ENCODE results near the gene MYMK. TPM values are rescaled to one million over a fixed set of nuclear protein-coding genes. Genes with fewer than 3 reads are reported as not detected.

The MYMK gene
- total RNA-seq, 1 donor from 2014 or later = 441 TPM

DNA sequence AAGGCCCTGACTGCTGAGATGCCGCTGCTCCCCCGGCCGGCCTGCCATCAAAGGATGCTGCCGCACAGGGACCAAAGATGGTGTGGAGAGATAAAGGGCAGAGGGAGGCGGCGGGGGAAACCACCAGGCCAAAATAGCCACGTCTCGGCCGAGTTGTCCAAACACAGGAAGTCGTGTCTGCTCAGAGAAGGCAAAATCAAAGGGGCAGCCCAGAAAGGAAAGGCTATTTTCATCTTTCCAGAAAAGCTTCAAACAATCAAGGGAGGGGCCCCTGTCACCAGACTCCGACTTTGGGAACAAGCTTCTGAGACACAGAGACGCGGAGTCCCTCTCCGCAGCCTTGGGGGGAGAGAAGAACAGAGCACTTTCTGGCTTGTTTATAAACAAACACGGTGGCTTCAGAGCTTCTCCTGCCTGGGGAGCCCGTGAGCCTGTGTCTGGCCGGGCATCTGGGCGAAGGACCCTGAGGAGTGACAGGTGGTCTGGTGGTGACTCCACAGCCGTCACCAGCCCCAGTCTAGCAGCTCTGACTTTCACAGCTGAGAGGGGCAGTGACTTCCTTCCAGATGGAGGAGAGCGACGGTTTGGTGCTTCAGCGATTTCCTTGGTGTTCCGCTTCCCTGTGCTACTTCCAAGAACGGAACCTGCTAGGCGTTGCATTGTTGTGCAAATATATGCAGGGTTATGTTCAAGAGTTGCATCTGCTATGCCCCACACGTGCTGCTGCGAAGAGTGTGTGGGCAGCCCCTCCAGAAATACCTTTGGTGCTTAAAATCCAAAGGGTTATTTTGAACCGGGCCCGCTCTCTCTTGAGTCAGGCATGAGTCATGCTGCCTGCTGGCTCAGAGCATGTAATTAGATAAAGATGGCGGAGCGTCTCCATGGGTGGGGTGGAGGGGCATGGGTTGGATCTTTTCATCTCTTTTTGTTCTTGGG lies 33.7 kb upstream of the MYMK start:
- peak; percentile 88 for DNase-seq (ENCODE audit: low read depth)

DNA sequence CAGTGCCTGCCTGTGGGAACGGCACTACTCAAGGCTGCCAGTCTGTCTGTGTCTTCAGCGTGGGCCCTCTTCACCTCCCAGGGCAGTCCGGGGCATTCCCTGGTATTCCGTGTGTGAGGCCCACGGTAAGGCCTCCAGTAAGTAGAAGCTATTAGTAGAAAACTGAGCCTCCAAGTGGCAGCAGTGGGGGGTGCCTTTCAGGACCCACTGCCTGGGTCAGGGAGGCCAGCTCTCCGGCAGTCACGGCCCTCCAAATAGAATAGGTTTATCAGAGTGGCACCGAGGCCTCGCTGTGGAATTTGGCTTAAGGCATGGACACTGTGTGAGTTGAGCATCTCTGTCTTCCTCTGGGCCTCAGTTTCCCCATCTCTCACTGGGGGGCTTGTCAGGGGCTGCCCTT lies 32.8 kb upstream of the MYMK start:
- DNase-seq (ENCODE audit: low read depth) = no peak

DNA sequence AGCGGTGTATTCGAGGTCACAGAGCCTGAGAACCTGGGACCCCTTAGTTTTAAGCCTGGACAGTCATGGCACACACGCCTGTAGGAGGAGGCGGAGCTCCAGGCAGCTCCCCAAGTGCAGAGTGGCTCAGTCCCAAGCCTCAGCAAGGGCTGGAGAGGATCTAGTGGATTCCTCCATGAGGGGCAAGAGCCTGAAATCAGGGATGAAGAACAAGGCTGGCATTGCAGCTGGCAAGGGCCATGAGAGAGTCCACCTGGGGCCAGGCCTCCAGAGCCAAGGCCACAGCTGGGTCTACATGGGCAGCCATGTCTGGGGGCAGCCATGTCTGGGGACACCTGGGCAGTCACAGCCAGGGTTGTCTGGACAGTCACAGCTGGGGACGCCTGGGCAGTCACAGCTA lies 31.6 kb upstream of the MYMK start:
- DNase-seq (ENCODE audit: low read depth) = no peak

DNA sequence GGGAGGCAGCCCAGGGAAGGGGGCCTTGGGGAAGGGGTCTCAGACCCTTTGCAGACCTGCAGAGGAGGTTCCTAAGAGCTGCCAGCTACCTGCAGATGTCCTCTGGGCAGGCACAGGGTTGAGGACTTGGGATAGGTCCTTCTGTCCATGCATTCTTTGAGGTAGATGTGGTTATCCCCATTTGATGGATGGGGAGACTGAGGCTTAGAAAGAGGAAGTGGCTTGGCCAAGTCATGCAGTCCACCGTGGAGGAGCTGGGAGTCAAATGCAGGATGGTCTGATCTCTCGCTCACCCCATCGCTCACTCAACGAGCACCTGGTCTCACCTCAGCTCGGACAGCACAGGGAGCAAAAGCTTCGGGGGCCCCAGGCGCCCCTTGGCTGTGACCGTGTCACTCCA lies 30.0 kb upstream of the MYMK start:
- DNase-seq (ENCODE audit: low read depth) = no peak

DNA sequence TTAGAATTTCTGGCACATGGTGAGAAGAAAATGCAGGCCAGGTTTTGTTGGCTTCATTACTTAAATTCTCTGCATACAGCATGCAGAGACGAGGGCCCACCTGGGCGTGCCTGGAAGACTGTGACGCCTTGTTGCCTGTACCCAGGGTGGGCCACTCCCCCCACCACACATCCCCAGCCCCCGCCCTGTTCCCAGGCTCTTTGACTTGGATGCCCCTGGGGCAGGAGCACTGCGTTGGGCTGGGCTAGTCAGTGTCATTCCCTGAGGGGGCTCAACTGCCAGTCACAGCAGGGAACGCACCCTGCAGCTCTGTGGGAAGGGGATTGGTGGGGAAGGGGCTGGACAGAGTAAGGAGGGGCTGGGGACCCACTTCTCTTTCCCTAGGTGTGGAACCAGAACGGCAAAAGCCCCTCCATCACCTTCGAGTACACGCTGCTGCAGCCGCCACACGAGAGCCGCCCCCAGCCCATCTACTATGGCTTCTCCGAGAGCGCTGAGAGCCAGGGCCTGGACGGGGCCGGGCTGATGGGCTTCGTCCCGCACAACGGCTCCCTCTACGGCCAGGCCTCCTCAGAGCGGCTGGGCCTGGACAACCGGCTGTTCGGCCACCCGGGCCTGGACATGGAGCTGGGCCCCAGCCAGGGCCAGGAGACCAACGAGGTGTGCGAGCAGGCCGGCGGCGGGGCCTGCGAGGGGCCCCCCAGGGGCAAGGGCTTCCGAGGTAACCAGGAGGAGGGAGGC lies 29.4 kb upstream of the MYMK start:
- DNase-seq (ENCODE audit: low read depth) = no peak

DNA sequence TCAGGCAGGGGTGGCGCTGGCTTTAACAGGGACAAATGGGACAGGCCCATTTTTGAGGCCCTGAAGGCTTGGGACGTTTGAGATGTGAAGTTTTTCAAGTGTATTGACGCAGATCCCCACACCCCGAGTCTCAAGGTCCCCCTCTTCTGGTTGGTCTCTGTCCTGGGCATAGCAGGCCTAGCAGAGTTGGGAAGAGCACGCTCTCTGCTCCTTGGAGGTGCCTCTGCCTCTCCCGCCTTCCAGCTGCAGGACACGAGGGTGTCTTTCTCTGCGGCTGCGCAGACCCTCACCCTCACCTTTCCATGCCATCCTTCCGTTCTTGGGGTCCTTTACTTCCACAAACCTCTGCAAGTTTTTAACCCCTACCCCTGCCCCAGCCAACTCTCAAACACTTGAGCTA lies 28.4 kb upstream of the MYMK start:
- DNase-seq (ENCODE audit: low read depth) = no peak

DNA sequence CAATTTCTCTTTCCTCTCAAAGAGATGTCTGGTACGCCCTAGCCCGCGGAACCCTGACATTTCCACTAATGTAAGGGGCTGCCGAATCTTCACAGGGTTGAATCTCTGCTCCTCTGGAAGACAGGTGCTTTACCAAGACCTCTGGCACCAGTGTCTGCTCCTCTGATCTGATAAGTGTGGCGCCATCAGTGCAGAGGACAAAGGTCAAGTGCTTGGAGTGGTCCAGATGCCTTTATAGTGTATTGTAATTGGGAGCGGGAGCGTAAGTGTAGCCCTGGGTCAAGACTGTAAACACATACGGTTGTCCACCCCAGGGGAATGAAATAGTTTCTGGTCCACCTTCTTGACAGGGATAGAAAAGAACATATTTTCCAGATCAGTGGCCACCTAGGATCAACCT lies 27.5 kb upstream of the MYMK start:
- DNase-seq (ENCODE audit: low read depth) = no peak

DNA sequence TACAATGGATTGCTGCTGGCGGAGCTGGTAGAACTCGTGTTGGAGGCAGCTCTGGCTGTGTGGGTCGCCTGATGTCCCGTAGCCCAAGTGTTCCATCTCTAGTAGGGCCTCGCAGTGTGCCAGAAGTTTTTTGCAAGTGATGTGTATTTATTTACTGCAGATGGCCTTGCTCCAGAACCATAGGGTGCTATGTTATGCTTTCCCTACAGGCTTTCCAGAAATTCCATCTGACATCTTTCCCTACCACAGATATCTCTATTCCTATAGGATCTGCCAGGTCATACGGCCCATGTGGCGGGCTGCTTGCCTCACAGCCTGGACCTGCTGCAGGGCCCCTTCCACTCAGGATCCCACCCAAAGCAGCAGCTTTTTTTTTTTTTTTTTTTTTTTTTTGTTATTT lies 26.7 kb upstream of the MYMK start:
- no peak for DNase-seq (ENCODE audit: low read depth)

DNA sequence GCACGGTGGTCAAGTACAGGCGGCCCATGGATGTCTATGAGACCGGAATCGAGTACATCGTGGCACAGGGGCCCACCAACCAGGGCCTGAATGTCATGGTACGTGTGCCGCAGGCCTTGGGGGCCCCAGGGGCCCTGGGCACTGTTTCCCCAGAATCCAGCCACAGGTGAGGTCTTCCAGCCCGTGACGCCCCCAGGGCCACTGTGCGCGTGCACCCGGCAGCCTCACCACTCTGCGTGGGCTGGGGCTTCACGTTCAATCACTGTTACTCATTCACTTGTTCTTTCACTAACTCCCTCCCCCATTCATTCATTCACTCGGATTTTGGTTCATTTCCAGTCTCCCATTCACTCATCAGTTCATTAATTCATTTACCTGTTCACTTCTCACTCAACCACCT lies 22.4 kb upstream of the MYMK start:
- no peak for DNase-seq (ENCODE audit: low read depth)

DNA sequence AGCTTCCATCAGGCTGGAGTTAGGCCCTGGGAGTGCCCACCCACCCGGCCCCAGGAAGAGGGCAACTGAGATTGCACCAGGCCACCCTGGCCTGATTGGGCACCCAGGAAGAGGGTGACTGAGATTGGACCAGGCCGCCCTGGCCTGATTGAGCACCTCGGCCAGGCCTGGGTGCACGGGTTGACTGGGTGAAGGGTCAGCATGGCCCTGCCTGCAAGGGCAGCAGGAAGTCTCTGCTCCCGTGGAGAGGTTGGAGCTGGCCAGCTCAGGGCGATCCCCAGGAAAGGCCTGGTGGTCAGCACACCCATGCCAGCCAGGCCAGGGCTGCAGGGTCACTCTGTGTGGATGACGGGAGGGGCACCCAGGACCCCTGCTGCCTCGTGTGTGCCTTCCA lies 21.5 kb upstream of the MYMK start:
- DNase-seq (ENCODE audit: low read depth) = no peak

DNA sequence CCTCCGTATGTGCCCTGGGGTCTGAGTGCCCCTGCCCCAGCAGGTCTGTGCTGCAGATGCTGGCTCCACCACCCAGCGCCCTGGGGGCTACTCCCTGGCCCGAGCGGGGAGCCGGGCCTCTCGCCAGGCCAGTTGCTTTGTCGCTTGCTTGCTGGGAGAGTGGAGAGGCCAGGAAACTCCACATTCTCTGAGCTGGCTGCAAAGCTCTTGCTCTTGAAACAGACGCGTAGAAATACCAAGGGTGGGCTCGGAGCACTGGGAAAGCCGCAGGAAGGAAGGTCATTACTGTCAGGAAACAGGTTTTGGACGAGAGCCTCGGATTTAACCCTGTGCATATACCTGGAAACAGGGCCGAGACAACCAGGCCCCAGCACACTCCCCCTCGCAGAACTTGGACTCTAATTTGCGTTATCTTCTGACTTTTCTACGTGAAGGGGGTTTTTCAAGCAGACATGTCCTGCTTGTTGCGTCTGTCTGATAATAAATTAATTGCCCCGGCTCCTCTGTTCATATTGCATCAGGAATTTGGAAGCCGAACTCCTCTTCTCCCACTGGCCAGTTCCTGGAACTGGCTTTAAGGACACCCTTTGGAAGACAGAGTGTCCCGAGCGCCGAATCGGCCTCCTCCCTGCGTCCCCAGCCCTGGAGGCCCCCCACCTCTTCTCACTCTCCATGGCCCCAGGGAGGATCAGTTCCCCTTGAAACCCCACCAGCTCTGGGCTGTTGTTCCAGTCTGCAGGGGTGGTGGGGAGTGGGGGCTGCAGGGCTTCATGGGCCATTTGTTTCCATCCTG lies 20.9 kb upstream of the MYMK start:
- DNase-seq (ENCODE audit: low read depth) = no peak

DNA sequence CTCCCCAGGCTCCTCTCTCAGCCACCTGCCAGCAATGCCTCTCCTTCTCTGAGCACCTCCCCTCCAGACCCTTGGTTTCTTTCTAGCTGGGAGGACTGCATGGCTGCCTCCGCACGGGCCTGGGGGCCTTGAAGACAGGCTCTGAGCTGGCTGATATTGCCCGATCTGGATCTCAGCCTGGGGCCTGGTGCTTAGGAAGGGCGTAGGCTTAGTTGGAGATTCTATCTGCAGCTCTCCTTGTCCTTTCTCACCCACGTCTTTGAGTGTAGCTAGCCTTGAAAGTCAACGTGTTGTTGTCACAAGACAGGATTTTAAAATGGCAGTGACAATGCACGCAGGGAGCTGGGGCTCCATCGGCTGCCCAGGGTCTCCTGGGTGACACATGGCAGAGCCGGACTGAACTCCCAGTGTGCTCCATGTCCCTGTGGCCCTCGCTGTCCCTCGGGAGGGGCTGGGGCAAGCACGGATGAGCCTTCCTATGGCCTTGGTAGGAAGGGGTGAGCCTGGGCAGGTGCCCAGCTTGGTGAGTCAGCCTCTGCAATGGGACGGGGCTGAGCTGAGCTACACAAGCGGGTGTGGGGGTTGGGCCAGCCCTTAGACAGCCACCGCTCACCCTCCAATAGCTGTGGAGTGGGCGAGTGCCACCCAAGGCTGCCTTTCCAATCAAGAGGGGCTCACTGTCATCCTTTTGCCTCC lies 19.2 kb upstream of the MYMK start:
- no peak for DNase-seq (ENCODE audit: low read depth)

DNA sequence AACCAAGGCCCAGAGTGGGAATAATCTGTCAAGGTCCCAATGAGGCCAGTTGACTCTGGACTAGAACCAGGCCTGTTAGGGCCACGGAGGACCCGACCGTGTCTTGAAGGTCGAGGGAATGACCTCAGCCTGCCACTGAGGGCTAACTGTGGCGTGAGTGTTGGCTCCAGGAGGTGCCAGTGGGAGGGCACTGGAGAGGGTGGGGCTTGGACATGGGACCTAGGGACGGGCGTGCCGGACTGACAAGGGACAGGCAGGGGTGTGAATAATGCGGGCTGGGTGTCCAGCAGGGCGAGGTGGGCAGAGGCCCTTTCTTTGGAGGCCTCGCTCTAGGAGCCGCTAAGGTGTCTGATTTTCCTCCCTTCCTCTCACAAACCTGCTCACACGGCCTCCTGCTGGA lies 17.2 kb upstream of the MYMK start:
- DNase-seq (ENCODE audit: low read depth) = no peak

DNA sequence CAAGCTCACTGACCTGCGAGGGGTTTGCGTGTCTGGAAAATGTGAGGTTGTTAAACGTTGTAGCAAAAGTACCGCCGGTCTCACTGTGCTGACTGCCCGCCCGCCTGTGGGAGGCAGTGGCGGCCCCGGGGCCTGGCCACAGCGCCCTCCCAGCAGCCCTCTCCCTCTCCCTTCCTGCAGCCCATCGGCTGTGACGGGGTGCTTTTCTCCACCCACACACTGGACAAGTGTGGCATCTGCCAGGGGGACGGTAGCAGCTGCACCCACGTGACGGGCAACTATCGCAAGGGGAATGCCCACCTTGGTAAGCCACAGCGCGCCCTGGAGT lies 15.9 kb upstream of the MYMK start:
- no peak for DNase-seq (ENCODE audit: low read depth)

DNA sequence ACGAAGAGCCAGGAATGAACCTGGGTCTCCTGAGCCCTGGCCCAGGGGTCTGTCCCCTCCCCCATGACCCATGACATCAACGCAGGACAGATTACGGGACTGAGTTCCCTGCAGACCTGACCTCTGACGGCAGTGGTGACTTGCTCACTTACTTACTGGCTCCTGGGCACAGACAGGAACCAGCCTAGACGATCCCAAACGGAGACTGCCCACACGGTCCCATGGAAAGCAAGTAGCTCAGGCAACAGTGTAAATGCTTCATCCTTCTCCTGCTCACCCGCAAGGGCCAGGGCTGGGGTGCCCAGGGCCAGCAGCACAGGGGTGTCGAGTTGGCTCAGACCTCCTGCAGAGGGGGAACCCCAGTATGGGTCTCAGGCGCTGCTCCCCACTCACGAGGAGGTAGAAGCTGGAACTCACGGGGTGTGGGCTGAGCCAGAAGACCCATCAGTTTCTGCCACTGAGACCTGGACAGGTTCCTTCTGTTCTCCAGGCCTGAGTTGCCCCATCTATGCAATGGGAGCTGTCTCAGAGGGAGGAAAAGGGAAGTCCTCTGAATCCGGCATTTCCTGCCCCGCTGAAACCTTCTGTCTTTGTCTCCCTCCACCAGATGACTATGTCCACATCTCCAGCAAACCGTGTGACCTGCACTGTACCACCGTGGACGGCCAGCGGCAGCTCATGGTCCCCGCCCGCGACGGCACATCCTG lies 15.4 kb upstream of the MYMK start:
- DNase-seq (ENCODE audit: low read depth) = no peak

DNA sequence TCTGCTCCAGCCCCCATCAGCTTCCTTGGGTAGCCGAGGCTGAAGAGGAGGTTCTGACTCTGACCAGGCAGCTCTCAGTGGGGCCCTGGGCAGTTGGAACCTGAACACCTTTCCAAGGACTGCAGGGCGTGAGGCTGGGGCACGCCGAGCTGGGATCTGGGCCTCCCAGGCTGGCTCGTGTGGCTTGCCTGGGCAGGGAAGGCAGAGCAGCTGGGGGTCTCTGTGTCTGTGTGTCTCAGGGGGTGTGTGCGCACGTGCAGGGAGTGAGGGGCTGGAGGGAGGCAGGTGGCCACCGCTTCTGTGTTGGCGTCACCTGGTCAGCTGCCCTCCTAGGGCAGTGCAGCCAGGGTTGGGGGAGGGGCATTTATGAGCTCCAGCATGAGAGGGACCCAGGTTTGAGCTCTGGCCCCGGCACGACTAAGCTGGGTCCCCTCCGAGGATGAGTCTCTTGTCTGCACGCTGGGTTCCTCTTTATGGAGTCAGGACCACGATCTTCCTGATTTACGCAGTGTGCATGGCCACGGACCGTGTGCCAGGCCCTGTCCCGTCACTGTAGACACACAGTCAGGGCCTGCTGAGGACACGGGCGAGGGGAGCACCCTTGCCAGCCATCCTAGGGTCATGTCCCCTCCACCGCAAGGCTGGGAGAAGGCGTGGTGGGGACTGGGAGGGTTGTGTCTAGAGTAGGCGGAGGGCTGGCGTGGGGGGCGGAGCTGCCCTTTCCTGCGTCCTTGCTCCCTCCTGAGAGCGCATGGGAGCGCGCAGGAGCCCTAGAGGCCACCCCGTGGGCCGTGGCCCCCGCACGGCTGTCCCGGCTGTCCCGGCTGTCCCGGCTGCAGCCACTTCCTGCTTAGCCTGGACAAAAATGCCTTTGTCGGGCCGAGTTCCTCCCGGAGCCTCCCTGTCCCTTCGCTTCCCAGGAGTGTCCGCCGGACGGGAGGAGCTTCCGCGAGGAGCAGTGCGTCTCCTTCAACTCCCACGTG lies 14.4 kb upstream of the MYMK start:
- DNase-seq (ENCODE audit: low read depth) = no peak

DNA sequence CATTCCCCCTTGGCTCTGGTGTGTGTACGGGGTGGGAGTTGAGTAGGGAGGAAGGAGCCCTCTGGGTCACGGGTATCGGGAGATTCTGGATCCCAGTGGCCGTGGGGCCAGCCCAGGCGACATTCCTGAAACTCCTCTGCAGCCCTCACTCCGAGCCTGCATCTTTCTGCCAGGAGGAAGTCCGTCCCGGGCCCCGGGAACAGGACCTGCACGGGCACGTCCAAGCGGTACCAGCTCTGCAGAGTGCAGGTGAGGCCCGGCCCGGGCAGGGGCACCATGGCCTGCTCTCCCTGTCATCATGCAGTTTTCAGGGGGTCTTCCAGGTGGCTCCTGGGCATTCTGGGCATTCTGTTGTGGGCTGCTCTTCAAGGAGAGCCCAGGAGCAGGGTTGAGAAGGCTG lies 13.4 kb upstream of the MYMK start:
- DNase-seq (ENCODE audit: low read depth) = no peak

DNA sequence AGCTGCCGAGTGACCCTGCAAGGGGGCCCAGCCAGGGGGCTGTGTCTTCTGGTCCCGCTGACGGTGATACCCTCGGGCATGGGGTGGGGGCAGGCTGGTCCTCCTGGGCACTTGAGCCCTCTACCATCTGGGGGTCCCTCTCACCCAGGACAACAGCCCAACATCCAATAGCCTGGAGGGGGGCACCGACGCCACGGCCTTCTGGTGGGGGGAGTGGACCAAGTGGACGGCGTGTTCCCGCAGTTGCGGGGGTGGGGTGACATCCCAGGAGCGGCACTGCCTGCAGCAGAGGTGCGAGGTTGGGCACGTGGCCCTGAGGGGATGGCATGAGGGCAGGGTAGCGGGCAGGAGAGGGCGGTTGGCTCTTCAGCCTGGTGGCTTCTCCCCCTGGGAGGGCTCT lies 12.5 kb upstream of the MYMK start:
- no peak for DNase-seq (ENCODE audit: low read depth)

DNA sequence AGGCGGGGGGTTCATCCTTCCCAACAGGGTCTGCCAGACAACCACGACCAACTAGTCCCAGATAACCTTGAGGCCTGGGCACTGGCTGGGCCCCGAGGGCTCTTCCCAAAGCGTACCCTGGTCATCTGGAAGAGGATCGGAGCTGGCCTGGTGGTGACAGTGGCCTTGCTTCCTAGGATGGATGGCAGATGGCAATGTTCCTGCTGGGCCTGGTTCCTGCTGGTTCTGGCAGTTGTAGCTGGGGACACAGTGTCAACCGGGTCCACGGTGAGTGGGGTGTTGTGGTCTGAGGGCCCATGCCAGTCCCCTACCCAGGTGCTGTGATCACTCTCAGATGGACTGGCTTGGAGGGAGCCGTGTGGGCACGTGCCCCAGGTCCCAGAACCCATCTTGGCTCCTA lies 11.8 kb upstream of the MYMK start:
- no peak for DNase-seq (ENCODE audit: low read depth)

DNA sequence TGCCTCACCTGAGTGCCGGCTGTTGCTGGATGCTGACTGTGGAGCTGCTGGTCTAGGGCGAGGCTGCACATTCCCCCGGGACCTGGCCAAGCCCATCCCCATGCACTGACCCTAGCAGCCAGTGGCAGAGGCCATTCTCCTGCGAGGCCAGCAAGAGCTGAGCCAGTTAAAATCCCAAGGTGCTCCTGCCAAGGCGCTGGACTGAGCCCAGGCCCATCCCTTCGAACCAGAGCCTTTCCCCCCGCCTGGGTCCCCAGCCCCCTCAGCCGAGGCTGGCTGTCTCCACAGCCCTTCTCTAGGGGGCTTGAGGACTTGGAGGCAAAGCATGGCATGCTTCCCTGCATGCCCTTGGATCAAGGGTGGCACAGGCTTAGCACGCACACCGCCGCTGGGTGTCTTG lies 11.3 kb upstream of the MYMK start:
- no peak for DNase-seq (ENCODE audit: low read depth)

All from myocyte (in vitro differentiated cells).